CD4-positive, alpha-beta T cell treated with Interleukin-4 for 1 hour (primary cell): ENCODE data around the gene CD2AP.
"Not testable (repeated sequence)": the region's sequence is repeated elsewhere in the genome, so short reads cannot be mapped to it uniquely, and the experiment has no call there.

ENCODE experiments used
- DNase-seq, 2 donors: peaks; one replicate each; pipeline ENCODE4 v3.0.0-alpha.2; 2020 to 2022

CD2AP gene

GRCh38 chr6:47502920-47503319 is 25.3 kb downstream of the CD2AP start:
- no peak for DNase-seq

- DNase-seq, result no peak
Measured at GRCh38 chr6:47509937-47510336, 32.3 kb downstream of the CD2AP start.

DNA sequence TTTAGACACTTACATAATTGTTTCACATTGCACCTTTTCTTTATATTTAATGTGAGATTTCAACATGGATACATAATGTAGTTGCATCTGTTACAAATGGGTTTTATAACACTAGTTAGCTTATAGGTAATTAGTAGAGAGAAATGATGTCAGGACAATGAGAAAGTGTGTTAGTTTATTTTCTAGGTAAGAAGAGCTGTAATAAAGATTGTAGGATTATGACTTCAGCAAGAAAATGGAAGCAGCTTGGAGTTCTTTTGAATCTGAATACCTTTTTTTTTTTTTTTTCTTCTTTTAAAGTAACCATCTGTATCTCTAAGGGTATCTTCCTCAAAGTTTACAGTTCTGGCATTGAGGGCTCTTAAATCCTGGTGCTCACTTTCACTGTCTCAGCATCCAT is 35.3 kb downstream of the CD2AP start:
- no peak for DNase-seq

GRCh38 chr6:47519279-47519678 is 41.7 kb downstream of the CD2AP start:
- DNase-seq, result no peak

DNA sequence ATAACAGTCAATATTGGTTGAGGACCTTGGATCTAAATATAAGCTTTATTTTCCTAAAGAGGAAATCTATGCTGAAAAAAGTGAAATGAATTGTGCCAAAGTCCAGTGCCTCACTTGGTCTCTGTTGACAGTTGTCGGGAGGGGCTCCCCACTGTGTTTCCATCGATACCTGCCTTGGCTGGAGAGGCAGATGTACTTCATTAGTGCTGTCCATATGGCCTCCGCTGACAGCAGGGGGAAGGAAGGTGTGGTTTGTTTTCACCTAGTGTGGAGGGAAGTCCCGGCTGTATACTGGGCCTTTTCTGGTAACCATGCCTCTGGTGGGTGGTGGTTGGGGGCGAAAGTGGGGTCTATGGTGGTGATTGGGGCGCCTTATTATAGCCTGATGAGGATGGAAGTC is 42.7 kb downstream of the CD2AP start:
- DNase-seq, result no peak

DNA sequence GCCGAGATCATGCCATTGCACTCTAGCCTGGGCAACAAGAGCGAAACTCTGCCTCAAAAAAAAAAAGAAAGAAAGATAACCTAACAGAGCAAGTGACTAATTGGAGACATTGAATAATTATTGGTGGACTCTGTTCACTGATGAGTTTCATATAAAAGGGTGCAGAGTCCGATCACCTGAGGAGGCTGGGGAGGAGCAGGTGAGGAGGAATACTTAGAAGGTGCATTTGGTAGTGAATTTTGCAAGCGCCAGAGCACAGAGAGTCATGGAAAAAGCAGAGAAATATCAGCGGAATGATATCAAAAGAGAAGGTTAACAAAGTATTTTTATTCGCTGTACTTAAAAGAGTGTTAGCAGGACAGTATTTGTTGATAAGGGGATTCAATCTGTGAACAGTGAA is 44.4 kb downstream of the CD2AP start:
- DNase-seq, result no peak

DNA sequence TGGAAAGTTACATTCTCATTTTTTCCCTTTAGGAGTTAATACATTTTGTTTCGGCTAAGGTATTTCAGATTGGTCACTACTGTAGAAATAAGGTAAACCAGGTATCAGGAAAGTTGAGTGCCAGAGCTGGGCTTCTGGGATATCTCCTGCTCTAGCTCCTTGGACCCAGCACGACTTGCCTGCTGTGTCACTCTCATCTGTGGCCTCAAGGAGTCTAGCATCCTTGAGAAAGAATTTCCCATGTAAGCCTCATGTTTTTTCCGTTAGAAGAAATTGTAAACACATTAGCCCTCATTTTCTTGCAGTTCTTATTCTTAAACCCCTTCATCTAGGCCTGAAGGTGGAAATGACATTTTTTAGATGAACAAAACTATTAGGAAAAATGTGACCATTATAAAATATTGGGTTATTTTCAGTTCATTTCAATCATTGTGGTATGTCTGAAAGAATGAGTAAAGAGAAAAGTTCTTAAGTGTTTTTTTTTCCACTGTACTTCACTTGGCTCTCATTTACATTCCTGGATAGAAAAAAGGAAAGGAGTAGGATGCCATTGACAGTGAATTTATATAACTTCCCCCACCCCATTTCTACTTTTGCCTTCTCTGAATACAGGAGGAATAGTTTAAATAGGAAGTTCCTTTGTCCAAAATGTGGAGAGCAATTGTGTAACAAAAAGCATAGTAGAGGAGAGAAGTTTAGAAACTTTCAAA is 46.7 kb downstream of the CD2AP start:
- DNase-seq, result no peak

DNA sequence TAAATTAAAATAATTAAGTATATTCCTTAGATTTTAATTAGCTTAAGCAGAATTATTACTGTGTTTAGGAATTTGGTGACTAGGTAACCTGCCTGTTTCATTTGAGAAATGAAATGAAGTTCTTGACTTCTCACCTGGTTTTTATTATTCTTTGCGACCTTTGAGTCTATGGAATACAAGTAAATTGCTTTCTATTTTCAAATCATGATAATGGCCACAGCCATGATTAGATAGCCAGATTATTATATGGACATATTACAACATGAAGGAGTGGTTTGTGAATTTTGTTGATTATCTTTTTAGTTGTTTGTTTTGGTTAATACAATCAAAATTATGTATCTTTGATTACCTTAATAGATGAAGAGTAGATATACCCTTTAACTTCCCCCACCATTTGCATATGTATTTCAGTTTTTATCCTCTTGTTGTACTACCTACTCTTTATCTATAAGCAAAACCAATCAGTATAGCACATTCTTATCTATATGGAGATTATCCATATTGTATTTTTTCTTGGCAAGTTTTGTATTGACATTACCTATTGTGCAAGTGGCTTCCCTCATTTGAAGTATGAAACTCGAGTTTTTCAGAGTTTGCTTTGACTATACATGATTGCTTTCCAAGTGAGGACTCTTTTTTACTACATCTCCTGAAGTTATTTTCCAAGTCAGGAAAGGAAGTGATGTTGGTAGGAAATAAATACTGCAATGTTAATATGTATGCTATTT is 47.9 kb downstream of the CD2AP start:
- no peak for DNase-seq

DNA sequence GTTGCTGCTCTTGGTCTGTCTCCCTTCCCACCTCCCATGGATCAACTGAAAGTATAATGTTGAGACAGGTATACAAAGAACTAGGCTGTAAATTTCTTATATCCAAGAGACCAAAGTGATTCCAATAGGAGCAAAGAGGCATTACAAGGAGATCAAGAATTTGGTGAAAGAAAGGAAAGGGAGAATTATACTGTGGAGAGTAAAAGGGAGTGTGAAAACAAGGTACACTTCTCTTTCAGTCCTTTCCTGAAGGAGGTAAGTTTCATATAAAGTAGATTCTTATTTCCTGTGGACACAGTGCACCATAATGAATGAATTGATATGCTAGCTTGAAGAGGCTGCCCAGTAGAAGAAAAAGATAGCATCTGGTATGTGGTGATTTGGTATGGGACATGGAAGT is 49.7 kb downstream of the CD2AP start:
- no peak for DNase-seq

DNA sequence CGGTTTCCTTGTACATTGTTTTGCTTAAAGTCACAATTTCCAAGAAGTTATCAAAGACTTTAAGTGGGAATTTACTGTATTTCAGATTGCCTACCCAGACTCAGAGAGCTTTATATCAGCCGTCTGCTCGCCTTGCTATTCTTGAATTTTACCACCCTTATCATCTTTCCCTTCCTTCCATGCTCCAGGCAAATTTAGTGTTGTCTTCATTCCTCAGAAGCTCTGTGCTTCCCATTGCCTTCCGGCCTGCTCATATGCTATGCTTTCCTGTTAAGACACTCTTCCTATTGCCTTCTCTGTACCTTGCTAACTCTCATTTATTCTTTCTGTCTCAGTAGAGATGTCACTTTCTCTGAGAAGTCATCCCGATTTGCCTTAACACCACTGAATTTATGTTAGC is 52.1 kb downstream of the CD2AP start:
- DNase-seq, result no peak

GRCh38 chr6:47532981-47533585 is 55.5 kb downstream of the CD2AP start:
- no peak for DNase-seq

DNA sequence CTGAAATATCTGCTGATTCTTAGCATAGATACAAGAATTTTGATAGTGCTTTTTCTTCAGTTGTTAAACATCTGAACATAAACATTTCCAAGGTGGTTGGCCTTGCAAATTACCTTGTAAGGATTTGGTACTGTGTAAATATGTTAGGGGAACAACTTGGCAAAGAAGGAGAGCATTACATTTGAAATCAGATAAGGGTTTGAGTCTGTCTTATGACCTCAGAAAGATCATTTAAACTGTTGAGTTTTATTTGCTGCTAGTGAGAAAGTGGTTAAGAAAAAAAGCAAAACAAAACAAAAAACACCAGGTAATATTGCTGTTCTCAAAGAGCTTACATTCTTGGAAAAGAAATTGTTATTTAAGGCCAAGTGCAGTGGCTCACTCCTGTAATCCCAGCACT is 56.5 kb downstream of the CD2AP start:
- no peak for DNase-seq

GRCh38 chr6:47535316-47536225 is 58.0 kb downstream of the CD2AP start:
- DNase-seq, result no peak

GRCh38 chr6:47536816-47537401 is 59.3 kb downstream of the CD2AP start:
- DNase-seq, result no peak

DNA sequence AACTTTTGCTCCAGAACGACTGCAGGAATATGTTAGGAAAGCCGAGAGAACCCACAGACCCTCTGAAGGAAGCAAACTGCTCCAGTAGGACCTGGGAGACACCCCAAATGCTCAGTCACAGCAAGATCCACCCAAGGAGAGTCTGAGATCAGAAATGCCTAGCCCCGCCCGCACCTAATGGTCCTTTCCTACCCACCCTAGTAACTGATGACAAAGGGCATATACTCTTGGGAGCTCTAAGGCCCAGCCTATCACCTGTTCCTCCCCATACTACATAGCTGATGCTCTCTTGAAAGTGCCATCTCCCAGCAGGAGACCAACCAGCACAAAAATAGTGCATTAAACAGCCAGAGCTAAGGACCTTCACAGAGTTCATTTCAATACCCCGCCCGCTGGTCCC is 67.6 kb downstream of the CD2AP start:
- no peak for DNase-seq

DNA sequence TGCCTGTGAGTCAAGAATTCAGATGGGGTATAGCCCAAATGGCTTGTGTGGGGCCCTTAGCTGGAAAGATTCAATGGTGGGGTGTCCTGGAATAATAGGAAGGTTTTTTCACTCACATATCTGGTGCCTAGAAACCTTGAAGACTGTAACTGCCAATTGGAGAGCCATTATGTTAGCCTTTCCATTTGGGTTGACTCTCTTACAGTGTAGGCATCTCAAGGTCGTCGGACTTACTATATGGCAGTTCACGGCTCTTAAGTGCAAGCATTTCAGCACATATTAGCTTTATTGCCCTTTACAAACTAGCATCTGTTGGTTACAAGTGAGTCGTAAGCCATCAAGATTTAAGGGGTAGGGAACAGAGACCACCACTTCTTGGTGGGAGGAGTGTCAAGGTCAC is 74.1 kb downstream of the CD2AP start:
- no peak for DNase-seq

- DNase-seq, result no peak
Measured at GRCh38 chr6:47552319-47552718, 74.7 kb downstream of the CD2AP start.

- DNase-seq, result not testable (repeated sequence)
Measured at GRCh38 chr6:47553243-47553642, 75.7 kb downstream of the CD2AP start.

DNA sequence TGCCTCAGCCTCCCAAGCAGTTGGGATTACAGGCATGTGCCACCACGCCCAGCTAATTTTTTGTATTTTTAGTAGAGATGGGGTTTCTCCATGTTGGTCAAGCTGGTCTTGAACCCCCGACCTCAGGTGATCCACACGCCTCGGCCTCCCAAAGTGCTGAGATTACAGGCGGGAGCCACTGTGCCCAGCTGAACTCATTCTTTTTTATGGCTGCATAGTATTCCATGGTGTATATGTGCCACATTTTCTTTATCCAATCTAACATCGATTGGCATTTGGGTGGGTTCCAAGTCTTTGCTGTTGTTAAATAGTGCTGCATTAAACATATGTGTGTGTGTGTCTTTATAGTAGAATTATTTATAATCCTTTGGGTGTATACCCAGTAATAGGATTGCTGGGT is 78.9 kb downstream of the CD2AP start:
- DNase-seq, result not testable (repeated sequence)

GRCh38 chr6:47563162-47563561 is 85.6 kb downstream of the CD2AP start:
- DNase-seq, result no peak

DNA sequence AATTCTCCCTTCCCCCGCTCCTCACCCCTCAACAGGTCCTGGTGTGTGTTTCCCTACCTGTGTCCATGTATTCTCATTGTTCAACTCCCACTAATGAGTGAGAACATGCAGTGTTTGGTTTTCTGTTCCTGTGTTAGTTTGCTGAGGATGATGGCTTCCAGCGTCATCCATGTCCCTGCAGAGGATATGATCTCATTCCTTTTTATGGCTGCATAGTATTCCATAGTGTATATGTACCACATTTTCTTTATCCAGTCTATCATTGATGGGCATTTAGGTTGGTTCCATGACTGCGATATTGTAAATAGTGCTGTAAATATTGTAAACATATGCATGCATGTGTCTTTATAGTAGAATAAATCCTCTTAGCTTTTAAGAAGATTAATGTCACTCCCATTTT is 89.0 kb downstream of the CD2AP start:
- not testable (repeated sequence) for DNase-seq

GRCh38 chr6:47567586-47567985 is 90.0 kb downstream of the CD2AP start:
- DNase-seq, result no peak

GRCh38 chr6:47571488-47571887 is 93.9 kb downstream of the CD2AP start:
- no peak for DNase-seq
